ENCODE data around the gene CHKA. TPM values are rescaled to one million over a fixed set of nuclear protein-coding genes. Genes with fewer than 3 reads are reported as not detected.

Gene CHKA
- total RNA-seq, 1 experiment from 2014 or later = 9.8 TPM

DNA sequence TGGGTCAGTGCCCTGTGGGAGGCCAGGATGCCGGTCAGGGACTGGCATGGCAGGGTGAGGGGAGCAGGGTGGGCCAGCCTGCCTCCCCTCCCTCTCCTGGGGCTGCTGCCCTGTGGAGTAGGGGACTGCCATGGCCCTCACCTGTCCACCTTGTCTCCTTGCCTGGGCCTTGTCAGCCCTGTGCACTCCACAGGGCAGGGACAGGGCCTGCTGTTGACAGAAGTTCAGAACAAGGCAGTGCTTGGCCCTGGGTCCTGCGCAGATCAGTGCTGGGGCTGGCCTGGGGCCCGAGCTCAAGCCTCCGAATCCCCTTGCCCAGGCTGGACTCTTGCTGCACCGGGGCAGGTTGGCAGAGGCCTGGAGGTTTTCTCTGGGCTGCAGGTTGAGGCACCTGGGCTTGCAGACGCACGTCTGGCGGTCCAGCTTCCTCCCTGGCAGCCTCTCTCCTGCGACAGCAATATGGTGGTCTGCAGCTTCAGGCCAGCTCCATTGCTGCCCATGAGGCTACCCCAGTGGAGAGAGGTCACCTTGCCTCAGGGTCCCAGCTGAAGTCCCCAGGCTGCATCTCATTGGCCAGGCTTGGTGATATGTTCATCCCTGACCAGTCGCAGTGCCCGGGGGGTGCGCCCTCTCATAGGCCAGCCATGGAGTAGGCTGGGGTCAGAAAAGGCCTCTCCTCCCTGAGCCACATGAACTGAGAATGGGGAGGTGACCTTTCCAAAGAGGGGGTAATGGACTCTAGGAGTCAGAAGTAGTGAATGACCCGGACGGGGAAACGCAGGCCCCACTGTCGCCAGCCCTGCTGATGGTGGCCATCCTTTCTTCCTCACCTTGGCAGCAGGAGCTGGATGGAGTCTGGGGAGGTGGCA, 21.5 kb upstream of the CHKA start:
- no peak for DNase-seq (ENCODE audit: low spot score)

DNA sequence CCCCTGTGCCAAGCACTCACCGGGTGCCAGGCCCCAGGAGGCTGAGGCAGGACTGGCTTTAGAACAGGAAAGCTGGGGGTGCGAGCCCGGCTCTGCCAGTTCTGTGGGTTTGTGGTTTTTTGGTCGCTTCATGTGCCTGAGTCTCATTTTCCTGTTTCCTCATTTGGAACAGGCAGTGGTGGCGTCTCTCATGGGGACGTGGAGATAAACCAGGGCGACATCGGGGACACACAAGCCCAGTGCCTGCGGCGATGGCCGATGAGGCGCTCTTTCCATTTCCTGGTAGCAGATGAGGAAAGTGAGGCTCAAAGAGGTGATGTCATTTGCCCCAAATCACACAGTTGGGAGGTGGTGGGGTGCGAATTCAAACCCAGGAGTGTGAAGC, 20.8 kb upstream of the CHKA start:
- DNase-seq (ENCODE audit: low spot score) = peak; percentile 37

DNA sequence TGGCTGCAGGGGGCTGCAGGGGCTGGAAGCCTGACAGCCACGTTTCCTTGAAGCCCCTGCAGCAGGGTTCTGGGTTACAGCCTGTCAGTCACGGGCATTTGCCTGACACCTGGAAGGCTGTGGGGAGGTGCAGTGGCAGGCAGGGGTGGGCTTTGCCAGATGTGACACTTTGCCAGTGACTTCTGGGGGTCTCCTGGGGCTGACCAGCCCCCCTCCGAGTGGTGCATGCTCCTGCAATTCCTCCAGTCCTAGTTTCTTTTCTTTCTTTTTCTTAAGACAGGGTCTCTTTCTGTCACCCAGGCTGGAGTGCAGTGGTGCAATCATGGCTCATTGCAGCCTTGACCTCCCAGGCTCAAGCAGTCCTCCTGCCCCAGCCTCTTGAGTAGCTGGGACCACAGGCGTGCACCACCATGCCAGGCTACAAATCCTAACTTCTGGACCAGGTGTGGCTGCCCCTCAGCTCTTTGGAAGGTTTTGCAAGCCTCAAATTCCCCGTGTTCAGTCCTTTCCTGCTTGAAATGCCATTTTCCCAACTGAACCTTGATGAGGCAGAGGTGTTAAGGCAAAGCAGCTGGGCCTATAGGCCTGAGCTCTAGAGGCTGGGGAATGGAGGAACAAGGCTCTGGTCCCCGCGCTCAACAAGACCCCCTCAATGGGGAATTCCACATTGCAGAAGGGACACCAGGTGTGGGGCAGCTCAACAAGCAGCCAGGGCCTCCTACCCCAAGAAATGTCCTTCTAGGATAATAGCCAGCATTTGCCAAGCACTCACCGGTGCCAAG, 20.2 kb upstream of the CHKA start:
- DNase-seq (ENCODE audit: low spot score) = no peak

DNA sequence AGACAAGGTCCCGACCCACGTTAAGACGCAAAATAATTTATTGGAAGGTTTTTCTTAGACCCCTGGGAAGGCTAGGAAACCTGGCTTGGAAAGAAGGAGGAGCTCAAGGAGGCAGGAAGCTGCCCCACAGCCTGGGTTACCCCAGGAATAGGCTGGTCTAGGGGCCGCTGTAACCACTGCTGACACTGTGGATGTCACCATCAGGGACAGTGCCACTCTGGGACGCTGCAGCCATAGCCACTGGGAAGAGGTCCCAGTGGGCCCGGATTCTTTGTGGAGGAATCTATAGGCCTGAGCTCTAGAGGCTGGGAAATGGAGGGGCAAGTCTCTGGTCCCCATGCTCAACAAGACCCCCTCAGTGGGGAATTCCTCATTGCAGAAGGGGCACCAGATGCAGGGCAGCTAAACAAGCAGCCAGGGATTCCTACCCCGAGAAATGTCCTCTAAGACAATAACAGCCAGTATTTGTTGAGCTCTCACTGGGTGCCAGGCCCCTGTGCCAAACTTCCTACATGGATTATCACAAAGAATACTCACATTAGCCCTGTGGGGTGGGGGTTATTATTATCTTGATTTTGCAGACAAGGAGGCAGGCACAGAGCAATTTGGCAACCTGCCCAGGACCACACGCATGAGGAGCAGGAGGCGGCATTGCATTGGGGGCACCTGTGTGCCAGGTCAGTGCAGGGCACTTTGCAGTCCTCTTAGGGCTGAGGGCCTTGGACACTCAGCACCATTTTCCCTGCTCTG, 19.5 kb upstream of the CHKA start:
- no peak for DNase-seq (ENCODE audit: low spot score)

DNA sequence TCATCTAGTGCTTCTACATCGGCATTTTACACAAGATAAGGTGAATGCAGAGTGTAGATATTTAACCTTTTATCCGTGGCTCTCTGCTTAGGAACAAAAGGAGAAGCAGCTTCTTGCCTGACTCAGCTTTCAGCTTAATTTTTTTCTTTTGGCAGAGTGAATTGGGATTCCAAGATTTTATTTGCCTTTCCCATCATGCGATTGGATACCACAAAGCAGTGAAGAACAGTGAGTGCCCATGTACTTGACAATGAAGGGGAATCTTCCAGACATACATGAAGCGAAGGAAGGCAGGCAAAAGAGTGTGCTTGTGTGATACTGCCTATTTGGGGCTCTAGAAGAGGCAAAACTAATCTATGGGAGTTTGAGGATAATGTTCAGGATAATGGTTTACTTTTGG, 17.0 kb upstream of the CHKA start:
- no peak for DNase-seq (ENCODE audit: low spot score)

DNA sequence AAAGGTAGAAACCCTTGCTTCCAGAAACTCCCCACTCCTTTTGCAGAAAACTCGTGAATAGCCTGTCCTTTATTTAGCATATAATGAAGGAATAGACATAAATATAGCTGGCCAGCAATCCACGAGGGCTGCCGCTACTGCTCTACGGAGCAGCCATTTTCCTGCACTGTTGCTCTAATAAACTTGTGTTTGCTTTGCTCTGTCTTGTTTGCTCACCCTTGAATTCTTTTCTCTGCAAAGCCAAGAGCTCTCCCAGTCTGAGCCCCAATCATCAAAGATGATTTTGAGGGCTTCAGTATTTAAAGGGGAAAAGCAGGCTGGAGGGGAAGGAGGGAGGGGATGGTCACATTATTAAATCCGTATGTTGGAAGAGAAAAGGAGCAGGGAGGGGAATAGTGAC, 16.6 kb upstream of the CHKA start:
- no peak for DNase-seq (ENCODE audit: low spot score)

DNA sequence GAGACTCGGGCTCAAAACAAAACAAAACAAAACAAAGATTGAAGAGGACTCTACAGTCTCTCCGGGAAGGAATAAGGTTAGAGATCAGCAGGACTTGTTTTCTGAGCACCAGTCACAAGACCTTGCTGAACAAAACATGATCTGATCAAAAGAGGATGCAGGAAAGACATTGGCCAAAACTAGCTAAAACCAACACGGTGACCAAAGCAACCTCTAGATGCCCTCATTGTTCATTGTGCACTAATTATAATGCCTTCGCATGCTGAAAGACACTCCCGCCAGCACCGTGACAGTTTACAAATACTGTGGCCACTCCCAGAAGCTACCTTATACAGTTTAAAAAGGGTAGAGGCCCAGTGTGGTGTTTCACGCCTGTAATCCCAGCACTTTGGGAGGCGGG, 15.7 kb upstream of the CHKA start:
- no peak for DNase-seq (ENCODE audit: low spot score)

DNA sequence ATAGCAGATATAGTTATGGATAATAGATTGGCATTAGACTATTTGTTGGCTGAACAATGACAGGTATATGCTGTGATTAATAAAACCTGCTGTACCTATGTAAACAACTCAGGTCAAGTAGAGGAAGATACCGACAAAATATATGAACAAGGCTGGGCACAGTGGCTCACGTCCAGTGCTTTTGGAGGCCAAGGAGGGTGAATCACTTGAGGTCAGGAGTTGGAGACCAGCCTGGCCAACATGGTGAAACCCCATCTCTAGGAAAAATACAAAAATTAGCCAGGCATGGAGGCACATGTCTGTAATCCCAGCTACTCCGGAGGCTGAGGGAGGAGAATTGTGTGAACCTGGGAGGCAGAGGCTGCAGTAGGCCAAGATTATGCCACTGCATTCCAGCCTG, 14.0 kb upstream of the CHKA start:
- no peak for DNase-seq (ENCODE audit: low spot score)

DNA sequence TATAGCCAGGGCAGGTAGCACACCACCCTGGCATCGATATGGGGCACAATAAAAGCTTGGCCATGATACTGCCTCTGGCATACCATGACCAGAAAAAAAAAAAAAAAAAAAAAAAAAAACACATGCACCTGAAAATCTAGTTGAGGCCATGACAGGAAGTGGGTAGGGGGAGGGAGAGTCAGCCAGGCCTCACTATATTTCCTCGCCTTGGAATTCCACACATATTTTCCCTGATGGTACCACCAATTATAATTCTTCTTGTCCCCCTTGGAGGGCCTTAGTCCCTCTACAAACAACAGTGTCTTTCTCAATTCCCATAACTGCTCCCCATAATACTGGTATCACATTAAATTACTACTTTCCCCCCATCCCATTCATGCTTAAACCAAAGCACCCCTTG, 12.6 kb upstream of the CHKA start:
- no peak for DNase-seq (ENCODE audit: low spot score)

DNA sequence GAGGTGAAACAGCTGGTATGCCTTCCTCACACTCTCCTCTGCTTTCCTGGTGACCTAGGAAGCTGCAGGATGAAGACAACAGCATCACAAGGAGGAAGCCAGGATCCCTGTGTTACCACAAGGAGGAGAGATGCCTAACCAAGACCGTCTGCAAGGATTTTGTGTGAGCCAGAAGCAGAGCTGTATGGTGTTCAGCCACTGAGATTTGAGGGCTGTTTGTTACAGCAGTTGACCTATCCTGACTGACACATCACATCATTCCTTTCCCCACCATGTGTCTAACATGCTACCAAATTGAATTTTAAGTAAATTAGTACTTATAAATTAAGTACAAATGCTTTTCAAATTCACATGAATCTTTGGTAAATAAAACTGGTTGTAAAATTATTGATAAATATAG, 8.9 kb upstream of the CHKA start:
- DNase-seq (ENCODE audit: low spot score) = no peak

DNA sequence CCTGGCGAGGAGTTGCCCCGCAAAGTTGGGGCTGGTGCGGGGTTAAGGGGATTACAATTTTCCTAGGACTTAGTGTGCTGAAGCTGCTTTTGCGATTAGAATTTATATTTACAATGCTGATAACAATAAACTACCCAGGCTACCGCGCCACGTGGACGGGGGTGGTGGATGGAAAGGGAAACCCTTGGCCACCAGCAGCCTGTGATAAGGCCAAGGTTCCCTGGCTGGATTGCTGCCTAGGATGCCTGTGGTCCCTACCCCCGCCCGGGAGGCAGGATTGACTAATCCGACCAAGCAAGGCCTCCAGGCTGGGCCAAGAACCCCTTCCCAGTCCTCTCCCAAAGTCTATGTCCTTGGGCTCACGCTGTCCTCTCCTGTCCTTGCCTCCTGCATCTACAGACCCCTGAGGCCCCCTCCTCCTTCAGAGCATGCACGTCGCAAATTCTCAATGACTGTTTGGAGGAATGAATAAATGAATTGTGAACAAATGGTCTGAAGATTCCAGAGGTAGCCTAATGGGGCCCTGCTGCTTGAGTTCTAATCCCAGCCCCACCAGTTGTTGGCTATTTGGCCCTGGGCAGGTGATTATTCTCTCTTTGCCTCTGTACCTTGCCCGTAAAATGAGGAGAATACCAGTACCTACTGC, 7.6 kb upstream of the CHKA start:
- DNase-seq (ENCODE audit: low spot score) = no peak

DNA sequence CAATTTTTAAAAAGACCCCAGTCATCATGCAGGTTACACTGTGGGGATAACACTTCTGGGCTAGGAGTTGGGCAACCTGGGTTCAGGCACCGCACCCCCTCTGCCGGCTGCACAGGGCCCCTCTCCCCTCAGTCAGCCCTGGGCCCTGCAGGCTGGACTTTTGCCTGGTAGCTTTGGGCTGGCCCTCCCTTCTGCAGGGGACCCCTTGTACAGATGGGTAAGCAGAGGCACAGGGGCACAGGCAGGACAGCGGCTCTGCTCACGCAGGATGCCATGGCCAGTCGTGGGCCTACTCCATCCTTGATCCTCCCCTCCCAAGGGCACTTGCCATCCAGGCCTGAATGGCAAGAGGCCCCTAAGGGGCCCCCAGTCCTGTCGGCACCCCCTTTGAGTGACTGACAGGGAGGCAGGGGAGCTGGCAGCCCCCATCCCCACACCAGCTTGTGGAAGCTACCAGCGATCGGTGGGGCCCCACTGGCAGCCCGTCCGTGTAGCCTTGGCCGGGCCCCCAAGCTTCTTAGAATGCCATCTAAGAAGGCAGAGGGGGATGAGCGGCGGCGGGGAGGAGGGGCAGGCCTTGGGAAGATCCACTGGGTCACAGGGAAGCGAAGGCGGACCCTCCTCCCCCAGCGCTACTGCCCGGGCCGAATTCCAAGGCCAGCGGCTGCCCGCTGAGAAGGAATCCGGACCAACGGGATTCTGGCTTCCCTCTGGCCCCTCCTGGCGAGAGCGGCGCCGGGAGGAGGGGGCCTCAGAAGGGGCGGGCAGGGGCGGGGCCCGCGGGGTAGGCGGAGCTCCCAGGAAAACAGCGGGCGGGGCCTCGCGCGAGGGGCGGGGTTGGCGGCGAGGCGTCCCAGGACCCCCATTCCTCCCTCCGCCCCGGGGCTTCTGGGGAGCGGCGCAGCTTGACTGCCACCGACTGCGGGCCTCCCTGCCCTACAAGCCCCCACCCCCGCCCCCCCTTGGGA, 6.8 kb upstream of the CHKA start:
- no peak for DNase-seq (ENCODE audit: low spot score)

DNA sequence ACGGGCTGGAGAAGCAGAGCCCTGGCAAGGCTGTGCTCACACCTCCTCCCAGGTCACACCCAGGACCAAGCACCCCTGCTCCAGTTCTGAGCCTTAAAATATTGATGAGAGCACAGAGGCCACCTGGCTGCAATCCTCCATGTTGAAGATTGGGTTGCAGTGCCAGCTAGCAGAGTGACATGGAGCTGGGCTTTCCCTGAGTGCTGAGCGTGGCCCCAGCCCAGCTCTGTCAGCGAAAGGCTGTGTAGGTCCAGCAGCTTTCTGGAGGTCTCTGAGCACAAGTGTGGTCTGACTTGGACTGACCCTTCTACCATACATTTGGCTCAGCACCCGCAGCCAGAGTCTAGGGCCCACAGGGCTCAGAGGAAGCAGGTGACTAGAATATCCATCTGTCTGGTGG, 4.0 kb upstream of the CHKA start:
- DNase-seq (ENCODE audit: low spot score) = no peak

DNA sequence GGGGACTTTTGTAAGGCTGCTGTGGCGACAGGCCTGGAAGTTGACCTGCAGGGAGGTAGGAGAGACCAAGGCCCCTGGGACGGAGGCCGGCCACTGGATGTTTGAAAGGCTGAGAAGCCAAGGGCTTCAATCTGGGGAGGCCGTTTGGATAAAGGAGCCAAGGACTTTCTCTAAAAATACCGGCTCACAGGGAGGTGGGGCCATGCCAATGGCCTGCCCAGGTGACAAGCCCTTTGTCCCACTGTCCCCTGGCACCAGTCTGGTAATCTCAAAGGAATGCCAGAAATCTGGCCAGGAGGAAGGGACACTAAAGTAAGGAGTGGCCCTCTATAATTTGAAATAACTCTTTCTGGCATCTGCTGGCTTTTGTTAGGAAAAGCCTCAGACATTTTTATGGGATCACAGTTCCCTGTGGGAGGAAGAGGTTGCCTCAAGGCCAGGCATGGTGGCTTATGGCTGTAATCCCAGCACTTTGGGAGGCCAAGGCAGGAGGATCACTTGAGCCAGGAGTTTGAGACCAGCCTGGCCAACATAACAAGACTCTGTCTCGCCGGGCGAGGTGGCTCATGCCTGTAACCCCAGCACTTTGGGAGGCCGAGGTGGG, 1.9 kb upstream of the CHKA start:
- DNase-seq (ENCODE audit: low spot score) = no peak

DNA sequence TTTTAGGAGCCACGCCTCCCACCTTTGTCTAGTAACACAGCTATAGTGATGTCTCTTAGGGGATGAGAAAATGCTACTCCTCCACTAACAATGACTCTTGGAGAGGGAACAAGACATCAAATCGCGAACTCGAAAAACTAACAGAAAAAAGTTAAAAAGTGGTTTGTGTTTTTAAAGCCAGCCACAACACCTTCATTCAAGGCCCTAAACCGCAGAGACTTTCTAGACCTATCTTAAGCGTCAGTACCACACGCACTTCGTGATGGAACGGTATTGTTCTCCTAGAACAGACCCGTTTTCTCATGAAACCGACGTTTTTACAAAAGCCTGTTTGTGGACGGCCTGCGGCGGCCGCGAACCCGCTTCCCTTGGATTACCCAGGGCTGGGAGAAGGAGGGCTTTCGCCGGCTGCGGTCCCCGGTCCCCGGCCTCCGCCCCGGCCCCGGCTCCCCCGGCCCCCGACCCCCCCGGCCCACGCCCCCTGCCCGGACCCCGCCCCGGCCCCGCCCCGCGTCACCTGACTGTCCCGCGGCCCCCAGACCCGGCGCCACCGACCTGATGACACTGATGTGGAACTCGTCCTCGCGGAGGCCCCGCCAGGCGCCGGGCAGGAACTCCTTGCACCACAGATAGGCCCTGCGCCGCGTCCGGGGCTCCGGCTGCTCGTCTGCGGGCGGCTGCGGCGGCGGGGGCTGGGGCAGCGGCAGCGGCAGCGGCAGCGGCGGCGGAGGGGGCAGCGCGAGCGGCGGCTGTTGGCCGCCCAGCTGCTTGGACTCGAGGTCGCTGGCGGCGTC, 718 bp downstream of the CHKA start:
- no peak for DNase-seq (ENCODE audit: low spot score)

DNA sequence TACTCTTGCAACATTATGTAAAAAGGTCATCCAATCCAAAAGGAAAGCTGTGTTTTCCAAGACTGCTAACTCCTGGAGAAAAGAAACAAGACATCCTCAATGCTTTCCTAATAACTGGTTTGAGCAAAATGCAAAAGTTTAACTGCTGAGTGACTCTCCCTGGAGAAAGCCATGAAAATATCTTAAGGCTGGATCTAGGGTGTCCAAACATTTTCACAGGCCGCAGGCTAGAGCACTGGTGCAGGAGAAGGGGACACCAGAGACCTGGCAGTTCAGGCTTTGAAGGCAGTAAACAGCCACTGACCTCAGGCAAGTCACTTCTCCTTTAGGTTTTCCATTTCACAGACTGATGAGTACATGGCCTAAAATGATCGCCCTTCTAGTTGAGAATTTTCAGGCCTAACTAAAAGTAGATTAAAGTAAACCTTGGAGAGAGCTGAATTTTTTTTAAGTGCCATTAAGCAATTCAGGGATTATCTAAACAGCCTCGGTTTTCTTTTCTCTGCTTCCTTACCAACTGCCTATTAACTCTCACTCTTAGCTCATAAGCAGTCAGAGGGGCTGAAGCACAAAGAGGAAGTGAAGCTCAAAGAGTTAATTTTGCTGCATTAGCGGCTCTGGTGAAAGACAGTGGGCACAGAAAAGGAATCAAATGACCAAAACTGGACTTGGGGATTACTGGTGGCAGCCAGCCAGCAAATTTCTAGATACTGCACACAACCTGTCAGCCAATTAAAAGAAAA, 2.3 kb downstream of the CHKA start:
- no peak for DNase-seq (ENCODE audit: low spot score)

DNA sequence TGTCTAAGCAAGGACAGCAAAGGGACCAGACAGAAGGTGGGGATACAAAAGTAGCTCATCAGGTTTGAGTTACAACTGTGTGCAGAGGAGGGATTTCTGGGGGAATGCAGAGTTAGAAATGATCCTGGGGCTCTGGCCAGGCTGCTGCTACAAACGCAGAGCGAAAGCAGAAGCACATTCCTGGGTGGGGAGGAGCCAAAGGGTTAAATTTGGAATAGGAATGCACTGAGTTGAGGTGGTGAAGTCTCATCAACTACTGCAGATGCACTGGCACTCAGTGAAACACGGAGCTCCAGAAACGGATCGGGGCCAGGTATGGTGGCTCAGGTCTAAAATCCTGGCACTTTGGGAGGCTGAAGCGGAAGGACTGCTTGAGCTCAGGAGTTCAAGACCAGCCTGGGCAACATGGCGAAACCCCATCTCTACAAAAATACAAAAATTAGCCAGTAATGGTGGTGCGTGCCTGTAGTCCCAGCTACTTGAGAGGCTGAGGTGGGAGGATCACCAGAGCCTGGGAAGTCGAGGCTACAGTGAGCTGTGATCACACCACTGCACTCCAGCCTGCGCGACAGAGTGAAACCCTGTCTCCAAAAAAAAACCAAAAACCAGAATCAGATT, 3.2 kb downstream of the CHKA start:
- no peak for DNase-seq (ENCODE audit: low spot score)

DNA sequence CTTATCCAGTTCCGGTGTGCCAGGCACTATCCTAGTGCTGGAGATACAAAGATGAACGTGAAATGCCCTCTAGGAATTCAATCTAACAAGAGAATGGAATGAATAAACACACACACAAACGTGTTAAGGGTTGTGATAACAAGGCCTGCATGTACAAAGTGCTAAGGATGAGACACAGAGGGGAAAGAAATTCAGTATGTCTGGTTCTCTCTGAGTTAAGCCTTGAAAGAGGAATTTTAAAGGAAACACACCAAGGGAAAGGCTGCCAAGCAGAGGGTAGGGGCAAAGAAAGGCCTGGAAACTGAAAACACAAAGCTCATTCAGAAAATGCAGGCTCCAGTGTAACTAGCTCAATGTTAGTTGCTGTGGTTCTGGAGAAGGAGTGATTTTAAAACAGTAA, 4.2 kb downstream of the CHKA start:
- DNase-seq (ENCODE audit: low spot score) = no peak

Measured in H4 (cell line).